A673 (cell line): ENCODE measurements around the gene SLCO4C1.

Source experiments
- CTCF ChIP-seq: fragments of 300-800, 200-600 bp; sonication (generic); conservative IDR thresholded peaks from 2 replicates; pipeline ENCODE4 v1.5.1; 2017; ENCODE audit warnings: low read depth, mild to moderate bottlenecking, antibody characterized with exemption, low read length, moderate library complexity, mixed read lengths
- EZH2 ChIP-seq: fragments of 200-600 bp; sonication (generic); IDR thresholded peaks from 2 replicates; pipeline ENCODE4 v1.6.1; 2017; ENCODE audit warnings: borderline replicate concordance, low read depth, mild to moderate bottlenecking, mixed read lengths, antibody characterized with exemption, low read length; ENCODE audit not compliant: poor library complexity, severe bottlenecking

- no peak for TF ChIP-seq CTCF
- TF ChIP-seq EZH2: no peak
These were observed 99.6 kb downstream of the SLCO4C1 start for GRCh38 chr5:102196481-102196880.
